Hematopoietic multipotent progenitor cell treated with erythropoietin and hydrocortisone succinate and interleukin-3 and kit ligand, for 4 days (in vitro differentiated cells): ENCODE data around the gene GTPBP1.
A peak's percentile ranks its signal among the peaks of the same experiment; 100 is the strongest.

ENCODE experiments used
- DNase-seq: peaks from one replicate; pipeline ENCODE4 v3.0.0-alpha.2; 2015

GTPBP1 gene

GRCh38 chr22:38742176-38742942 is 36.6 kb downstream of the GTPBP1 start:
- DNase-seq, result no peak

DNA sequence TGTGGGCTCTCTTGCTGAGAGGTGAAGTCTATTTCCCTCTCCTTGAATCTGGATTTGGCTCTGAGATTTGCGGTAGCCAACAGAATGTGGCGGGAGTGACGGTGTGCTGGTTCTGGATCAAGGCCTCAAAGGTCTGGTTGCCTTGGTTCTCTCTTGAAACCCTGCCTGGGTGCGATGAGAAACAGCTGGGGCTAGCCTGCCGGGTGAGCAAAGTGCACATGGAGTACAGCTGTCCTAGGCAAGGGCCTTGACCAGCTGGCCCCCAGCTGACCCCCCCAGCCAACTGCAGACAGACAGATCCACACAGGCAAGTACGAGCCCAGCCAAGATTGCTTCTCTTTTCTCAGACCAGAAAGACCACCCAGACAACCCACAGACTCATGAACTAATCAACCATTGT is 39.2 kb downstream of the GTPBP1 start:
- DNase-seq, result no peak

DNA sequence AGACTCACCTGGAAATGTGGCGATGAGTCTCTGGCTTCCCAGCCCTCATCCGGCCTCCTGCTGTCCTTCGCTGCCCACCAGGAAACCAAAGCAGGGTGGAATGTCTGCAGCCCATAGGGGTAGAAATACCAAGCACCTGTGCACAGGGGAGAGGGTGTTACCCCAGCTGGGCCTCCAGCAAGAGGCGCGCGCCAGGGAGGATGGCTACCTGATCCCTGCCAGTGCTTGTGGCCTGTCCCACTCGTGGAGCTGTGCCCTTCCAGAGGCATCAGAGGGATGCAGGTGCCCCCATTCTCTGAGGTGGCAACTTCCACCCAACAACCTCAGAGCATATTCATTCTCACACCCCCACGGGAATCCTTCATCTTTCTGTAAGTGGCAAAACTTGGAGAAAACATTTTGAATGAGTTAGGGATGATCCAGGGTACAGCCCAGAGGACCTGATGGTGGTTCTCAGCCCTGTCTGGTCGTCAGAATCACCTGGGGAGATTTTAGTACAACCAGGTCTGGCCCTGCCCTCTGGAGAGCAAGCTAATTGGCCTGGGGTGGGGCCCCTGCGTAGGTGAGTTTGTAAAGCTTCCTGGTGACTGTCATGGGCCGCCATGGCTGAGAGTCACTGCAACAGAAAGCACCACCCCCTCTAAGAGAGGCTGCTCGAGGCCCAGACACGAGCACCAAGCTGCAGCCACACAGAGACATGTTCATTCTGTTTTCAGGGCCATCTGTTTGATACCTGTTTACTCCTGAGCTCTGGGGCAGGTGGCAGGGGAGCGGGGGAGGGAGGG is 40.1 kb downstream of the GTPBP1 start:
- no peak for DNase-seq

DNA sequence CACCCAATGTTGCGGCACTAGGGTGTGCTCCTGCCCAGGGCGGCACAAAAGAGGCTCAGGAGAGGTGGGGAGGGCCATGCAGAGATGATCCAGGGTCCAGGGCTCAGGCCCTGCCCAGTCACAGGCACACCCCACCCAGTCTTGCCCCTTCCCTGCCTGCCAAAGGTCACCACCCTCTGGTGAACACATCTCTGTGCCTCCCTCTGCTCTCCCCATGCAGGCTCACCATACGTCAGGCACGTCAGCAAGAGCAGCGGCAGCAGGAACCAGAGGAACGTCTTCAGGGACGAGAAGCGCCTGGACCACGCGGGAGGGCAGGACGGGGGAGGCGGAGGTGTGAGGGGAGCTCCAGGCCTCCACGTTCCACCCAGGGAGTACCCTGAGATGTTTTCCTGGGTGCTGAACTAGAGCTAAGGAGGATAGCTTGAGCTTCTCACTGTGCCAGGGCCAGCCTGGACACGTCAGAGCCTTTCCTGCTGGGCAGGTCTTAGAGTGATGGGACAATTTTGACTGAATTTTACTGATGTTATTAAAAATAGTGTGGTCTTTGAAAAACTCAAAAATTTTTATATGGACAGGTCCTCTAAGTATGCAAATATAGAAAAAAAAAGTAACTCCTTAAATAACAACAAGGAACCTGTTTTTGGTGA is 42.9 kb downstream of the GTPBP1 start:
- no peak for DNase-seq

- DNase-seq, result no peak
These were observed 44.4 kb downstream of the GTPBP1 start for GRCh38 chr22:38750104-38750503.

GRCh38 chr22:38750638-38751037 is 44.9 kb downstream of the GTPBP1 start:
- no peak for DNase-seq

GRCh38 chr22:38751066-38751421 is 45.3 kb downstream of the GTPBP1 start:
- no peak for DNase-seq

DNA sequence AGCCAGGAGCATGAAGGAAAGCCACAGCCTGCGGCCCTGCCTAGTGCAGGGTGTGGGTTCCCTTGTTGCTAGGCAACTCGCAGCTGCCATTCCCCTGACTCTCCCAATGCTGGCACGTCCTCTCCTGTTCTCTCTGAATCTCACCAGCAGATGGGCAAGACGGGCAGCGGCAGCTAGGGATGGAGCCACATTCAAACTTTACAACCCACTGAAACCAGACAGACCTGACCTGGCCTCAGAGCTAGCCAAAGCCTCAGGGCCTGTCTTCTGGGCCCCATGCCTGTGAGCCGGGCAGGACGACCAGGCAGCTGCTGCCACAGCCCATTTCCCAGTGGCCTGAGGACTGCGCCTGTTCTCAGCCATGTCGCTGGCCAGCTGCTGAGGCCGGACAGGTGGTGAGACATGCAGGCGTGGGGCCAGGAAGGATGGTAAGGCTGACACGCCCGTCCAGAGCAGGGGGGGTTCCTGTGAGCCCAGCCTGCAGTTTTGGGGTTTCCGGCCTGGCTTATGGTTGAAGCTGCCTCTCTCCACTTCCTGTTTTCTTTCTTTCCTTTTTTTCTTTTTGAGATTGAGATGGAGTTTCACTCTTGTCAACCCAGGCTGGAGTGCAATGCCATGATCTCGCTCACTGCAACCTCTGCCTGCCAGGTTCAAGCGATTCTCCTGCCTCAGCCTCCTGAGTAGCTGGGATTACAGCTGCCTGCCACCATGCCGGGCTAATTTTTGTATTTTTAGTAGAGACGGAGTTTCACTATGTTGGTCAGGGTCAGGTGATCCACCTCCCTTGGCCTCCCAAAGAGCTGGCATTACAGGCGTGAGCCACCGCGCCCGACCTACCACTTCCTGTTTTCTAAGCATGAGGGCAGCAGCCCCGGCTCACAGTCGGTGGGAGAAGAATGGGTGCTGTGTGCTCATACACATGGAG is 45.9 kb downstream of the GTPBP1 start:
- DNase-seq, result peak; percentile 92

DNA sequence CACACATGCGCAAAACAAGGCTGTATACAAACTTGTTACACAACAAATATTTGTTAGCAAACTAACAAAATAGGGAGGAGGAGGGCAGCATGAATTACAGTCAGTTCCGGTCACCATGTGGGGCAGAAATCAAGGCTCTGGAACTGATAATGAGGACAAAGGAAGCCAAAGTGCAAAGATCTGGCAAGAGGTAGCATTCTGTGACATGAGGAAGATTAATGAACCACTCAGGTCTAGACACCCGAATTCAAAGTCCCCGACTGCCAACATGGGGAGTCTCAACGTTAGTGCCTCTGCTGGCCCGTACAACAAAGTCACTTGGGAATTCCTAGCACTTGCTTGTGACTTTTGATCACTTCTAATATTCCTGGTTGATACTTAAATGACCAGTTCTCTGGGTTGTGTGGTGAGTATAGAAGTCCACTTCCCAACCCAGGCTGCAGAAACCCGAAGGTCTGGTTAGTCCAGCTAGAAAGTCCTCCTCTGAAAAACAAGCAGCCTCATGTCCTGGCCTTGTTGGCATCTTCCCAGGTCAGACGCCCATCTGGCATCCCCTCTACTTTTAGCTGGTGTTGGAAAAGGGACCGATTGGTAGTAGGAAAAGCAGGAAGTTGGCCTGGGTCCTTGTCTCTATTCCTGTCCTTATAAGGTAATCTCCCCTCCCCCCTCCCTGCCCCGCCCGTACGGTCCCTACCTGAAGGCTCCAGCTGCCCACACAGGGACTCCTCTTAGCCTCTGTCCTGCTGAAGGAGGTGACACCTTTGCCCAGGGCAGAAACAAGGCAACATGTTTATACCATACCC is 48.4 kb downstream of the GTPBP1 start:
- peak; percentile 41 for DNase-seq

DNA sequence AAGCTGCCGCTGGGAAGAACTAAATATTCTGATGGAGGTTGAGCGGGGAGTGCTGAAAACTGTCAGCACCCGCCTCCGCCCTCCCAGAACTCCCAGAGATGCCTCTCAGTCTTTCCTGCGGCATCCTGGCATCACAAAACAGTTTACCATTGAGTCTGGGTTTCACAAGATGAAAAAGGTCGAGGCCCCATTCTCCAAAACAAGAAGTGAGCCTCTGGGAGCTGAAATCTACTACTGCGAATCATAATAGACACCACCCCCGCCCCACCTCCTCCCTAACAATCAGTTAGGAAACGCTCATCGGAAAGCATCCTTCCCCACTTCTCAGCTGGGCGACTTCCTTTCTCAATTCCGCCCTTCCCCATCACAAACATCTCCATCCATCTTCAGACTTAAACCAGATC is 49.0 kb downstream of the GTPBP1 start:
- DNase-seq, result peak; percentile 70

GRCh38 chr22:38755155-38755910 is 49.6 kb downstream of the GTPBP1 start:
- DNase-seq, result peak; percentile 73

DNA sequence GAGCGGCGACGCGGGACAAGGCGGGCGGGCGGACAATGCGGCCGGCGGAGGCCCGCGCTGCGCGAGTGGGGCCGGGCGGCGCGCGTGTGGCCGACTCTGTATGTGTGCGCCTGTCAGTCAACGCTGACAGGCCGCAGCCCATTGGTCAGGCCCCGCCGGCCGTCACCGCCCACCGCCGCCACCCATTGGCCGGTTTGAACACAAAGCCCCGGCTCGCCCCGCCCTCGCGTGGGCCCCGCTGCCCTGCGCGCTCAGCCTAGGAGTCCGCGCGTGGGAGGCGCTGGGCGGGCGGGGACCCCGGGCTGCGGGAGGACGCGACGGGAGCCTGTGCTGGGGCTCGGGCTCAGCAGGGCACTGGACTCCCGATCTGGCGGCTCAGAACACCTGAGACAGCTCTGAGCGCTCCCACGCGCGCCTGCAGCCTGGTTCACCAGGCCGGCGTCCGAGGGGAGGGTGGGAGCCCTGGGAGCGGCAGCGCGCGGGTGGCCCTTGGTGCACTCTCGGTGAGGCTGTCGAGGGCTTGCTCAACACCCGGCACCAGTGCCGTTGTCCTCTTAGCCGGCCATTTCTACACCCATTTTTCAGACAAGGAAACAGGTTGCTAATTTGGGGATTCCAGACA is 50.3 kb downstream of the GTPBP1 start, which contains the start of gene SUN2:
TSS of gene SUN2 (minus strand) at position 88 of the 622 bp plus-strand sequence. CDS start 3,370 bp downstream, outside the sequence.
- DNase-seq, result peak; percentile 95

GRCh38 chr22:38756711-38757463 is 51.1 kb downstream of the GTPBP1 start:
- DNase-seq, result peak; percentile 56

DNA sequence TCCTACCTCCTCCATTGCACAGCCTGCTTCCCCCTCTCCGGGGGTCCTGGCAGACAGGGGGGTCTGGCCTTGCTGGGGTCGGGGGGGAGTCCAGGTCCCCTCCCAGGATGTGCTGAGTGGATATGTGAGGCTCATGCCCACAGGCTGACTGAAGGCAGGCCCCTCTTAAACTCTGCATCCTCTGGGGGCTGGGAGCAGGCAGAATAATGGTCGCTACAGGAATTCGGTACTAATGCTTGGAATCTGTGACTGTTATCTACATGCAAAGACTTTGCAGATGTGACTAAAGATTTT is 51.7 kb downstream of the GTPBP1 start:
- DNase-seq, result no peak

- DNase-seq, result no peak
These were observed 52.7 kb downstream of the GTPBP1 start for GRCh38 chr22:38758276-38758945.

DNA sequence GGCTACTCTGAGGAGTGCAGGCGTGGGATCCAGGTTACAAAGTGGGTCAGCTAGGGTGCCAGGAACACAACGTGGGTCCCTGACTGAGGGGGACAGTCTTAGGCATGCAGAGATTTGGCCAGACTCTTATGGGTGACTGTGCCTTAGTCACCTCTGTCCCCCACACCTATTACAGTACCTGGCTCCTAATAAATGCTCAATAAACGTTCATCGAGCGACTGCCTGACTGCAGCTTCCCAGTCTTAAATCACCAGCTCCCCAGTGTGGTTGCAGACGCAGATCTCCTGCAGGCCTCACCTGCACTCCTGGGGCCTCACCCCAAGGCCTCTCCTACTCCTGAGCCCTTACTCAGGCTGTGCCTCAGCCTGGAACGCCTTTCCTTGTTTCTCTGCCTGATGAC is 53.3 kb downstream of the GTPBP1 start:
- no peak for DNase-seq

DNA sequence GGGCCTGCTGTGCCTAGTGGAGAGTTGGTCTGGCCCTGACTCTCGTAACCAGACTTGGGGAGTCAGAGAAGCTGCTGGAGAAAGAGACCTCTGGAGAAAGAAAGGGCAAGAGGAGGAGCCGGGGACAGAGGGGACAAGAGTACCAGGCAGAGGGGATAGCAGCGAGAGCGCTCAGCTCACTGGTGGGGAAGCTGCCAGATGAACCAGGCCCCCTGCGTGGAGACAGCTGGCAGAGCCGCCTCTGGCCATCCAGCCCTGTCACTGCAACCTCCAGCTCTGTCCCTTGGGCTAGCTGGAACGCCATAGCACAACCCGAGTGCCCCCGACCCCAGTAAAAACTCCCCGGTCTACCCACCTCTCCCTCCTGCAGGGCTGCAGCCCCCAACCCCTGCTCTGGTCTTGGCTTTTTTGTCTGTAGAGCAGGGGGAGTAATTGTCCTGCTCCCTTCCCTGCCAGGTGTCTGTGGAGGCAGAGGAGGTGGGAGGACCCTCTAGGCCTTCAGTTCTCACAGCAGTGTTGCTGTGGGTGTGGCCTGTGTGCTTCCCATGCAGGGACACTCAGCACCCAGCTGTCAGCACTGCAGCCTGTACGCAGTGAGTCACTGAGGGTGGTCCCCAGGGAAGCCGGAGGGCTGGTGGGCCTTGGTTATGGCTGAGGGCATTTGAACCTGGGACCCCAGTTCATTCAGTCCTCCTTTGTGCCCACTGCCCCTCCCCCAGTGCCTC is 54.9 kb downstream of the GTPBP1 start:
- DNase-seq, result no peak
